Retinal pigment epithelial cell (primary cell): ENCODE data around the gene HGF.
"Not testable (repeated sequence)": the region's sequence is repeated elsewhere in the genome, so short reads cannot be mapped to it uniquely, and the experiment has no call there.

Experiments
- DNase-seq: peaks from one replicate; pipeline ENCODE4 v3.0.0-alpha.2; 2010; ENCODE audit warnings: low read depth
- H3K4me3 ChIP-seq: 2 replicates; pipeline ENCODE4 v1.5.1; 2011; ENCODE audit warnings: mild to moderate bottlenecking, low read length, control low read depth, moderate library complexity
- CTCF ChIP-seq: conservative IDR thresholded peaks from 2 replicates; pipeline ENCODE4 v1.5.1; 2011; ENCODE audit warnings: low read depth, low read length, control low read depth, inconsistent platforms

HGF gene

DNA sequence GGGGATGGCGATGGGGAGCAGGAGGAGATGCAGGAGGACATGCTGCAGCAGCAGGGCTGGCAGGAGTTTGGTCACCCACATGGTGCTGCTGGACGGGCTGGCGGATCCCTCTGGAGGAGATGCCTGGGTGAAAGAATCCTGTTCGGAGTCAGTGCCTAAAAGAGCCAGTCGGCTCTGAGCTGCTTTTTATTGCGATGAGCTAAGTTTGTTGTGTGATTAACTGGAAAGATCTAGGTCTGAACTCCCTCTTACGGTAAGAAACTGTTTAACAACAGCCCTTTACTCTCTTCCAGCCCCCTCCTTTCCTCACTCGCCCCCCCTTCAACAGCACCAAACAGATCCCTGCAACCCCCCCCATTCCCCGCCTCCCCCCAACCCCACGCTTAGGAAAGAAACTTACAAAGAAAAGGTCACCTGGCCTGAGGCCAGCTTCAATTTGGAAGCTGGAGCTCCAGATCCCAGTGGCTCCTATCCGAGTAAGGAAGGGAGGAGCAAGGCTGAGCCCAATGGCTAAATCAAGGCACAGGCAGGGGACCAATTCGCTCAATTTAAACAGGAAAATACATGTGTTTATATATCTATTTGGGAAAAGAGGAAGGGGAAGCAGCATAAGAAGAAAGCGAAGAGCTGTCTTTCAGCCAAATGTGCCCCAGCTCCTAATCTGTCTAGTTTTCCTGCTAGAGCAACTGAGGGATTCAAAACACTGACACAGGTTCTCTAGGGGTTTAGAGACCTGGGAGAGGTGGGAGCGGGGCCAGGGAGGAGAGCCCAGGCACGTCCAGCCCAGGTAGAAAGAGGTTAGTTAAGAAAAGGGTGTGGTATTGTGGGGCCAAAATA is at the start of gene HGF:
HGF (minus strand) TSS at position 157 of the 837 bp plus-strand sequence; CDS start at position 81, 76 bp downstream.
- TF ChIP-seq CTCF: peak; percentile 14
- peak within 1 kb of the TSS; percentile 20 for H3K4me3 ChIP-seq
- DNase-seq: no peak

GRCh38 chr7:81816312-81816711 is 46.5 kb upstream of the HGF start:
- DNase-seq: no peak
- no peak for TF ChIP-seq CTCF
- H3K4me3 ChIP-seq: no peak overlapping the region

GRCh38 chr7:81812866-81813476 is 43.1 kb upstream of the HGF start:
- not testable (repeated sequence) for DNase-seq, H3K4me3 ChIP-seq

DNA sequence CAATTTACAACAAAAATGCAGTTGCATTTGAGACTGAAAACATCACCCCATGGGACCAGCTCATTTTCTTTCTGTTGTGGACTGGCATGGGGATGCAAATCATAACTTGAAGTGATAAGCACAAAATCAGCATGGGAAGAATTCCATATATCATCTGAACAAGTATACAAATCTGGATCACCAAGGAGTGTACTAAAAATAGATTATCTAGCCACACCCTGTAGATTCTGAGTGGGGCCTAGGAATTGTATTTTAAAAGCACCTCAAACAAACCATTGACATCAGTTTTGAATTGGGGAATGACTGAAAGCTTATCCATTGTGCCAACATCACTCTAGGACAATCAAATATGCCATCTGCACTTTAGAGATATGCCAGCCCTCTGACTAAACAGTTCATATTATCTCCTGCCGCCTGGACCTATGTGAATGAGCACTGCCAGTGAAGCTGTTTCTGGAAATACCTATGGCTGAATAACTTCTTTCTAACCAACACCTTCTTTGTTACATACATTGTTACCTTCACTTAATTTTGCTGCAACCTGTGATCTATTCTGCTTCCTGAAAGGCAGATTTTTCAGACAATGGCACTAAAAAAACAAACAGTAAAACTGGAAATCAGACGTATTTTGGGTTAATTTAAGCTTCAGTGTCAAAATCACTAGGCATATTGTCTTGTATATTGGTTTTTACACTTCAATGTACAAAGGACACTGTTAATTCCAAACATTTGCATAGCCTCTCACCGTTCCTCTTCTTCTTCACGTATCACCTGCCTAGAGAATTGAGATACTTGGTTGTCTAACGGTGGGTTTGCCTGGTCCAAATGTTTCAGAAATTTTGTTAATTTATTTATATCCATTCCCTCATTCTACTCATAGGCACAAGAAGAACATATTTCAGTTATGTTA is 42.4 kb upstream of the HGF start:
- no peak for DNase-seq
- no peak overlapping the region for H3K4me3 ChIP-seq
- TF ChIP-seq CTCF: no peak

GRCh38 chr7:81810476-81811155 is 40.8 kb upstream of the HGF start:
- H3K4me3 ChIP-seq: no peak overlapping the region
- TF ChIP-seq CTCF: no peak
- DNase-seq: no peak

- H3K4me3 ChIP-seq, DNase-seq: not testable (repeated sequence)
Observed at GRCh38 chr7:81808310-81808709, 38.5 kb upstream of the HGF start.

DNA sequence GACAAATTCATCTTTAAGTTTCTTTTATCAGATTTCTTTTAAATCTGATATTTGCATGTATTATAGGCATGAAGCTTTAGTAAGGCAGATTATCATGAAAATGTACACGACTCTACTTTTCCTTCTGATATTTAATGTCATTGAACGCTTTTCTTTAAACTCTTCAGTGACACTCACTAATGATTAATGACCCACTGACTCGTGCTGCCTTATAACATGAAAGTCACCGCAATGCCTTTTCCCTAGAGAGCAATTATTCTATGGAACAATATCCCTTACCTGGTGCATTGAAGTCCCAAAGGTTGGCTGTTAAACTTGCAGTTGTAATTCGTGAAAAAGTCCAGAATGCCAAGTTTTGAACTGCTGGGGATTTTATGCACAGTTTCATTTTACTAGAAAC is 33.4 kb upstream of the HGF start:
- no peak overlapping the region for H3K4me3 ChIP-seq
- no peak for DNase-seq
- no peak for TF ChIP-seq CTCF
